ENCODE results near the gene FOXK2.

FOXK2 gene

GRCh38 chr17:82486231-82487094 lies 33.1 kb upstream of the FOXK2 start:
- Histone ChIP-seq H3K27me3 (ENCODE audit: control insufficient read depth in 5 of 5, insufficient read depth in 4 of 5, low read length in 5 of 5) (no peaks in the 10 kb centered on the region), H3K9ac (ENCODE audit: low read length in 5 of 5) (peak overlapping the region in 2 of 5 donors; percentile 28 to 41), H3K9me3 (ENCODE audit: control insufficient read depth in 5 of 5, low read length in 5 of 5) (no peaks in the 10 kb centered on the region), H3K27ac (ENCODE audit: low read depth, low read length) (no peak overlapping the region), H3K4me3 (ENCODE audit: low read depth in 1 of 5, low read length in 5 of 5) (no peak overlapping the region), H3K4me1 (ENCODE audit: control insufficient read depth in 5 of 5, insufficient read depth in 5 of 5, low read length in 5 of 5) (peaks cover 2 to 24% (median 17%) of the 10 kb centered on the region in 5 donors), H3K36me3 (ENCODE audit: control insufficient read depth in 5 of 5, insufficient read depth in 5 of 5, low read length in 5 of 5) (peaks cover 0 to 76% (median 55%) of the 10 kb centered on the region in 5 donors)

DNA sequence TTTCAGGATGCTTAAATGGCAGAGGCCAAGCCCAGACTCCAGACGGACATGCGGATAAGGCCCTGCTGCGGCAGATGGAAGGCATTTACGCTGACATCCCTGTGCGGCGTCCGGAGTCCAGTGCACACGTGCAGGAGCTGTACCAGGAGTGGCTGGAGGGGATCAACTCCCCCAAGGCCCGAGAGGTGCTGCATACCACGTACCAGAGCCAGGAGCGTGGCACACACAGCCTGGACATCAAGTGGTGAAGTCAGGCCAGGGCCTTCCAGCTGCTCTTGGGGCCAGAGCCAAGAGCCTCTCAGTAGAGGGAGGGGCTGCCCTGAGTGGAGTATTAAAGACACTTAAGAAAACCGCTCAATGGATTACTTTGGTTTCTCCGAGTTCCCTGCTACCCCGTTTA lies 31.6 kb upstream of the FOXK2 start:
- Histone ChIP-seq H3K27me3 (ENCODE audit: control insufficient read depth in 5 of 5, insufficient read depth in 4 of 5, low read length in 5 of 5) (no peaks in the 10 kb centered on the region), H3K36me3 (ENCODE audit: control insufficient read depth in 5 of 5, insufficient read depth in 5 of 5, low read length in 5 of 5) (peaks cover 0 to 63% (median 44%) of the 10 kb centered on the region in 5 donors), H3K9me3 (ENCODE audit: control insufficient read depth in 5 of 5, low read length in 5 of 5) (no peaks in the 10 kb centered on the region), H3K9ac (ENCODE audit: low read length in 5 of 5) (no peak overlapping the region), H3K4me1 (ENCODE audit: control insufficient read depth in 5 of 5, insufficient read depth in 5 of 5, low read length in 5 of 5) (peaks cover 2 to 24% (median 17%) of the 10 kb centered on the region in 5 donors), H3K27ac (ENCODE audit: low read depth, low read length) (peak overlapping the region; percentile 85), H3K4me3 (ENCODE audit: low read depth in 1 of 5, low read length in 5 of 5) (no peak overlapping the region)

DNA sequence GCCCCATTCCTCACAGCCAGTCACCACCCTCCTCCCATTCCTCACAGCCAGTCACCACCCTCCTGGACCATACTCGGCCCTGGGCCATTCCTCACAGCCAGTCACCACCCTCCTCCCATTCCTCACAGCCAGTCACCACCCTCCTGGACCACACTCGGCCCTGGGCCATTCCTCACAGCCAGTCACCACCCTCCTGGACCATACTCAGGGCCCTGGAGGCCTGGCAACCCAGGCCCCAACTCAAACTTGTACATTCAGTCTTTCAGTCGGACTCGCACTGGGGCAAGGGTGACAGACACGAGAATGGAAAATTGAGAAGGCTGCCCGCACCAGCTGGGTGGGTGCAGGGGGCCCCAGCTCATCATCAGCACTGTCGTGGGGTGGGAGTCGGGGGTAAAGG lies 30.4 kb upstream of the FOXK2 start:
- Histone ChIP-seq H3K9ac (ENCODE audit: low read length in 5 of 5) (no peak overlapping the region), H3K36me3 (ENCODE audit: control insufficient read depth in 5 of 5, insufficient read depth in 5 of 5, low read length in 5 of 5) (peaks cover 0 to 51% (median 34%) of the 10 kb centered on the region in 5 donors), H3K27ac (ENCODE audit: low read depth, low read length) (peak overlapping the region; percentile 85), H3K27me3 (ENCODE audit: control insufficient read depth in 5 of 5, insufficient read depth in 4 of 5, low read length in 5 of 5) (no peaks in the 10 kb centered on the region), H3K4me3 (ENCODE audit: low read depth in 1 of 5, low read length in 5 of 5) (no peak overlapping the region), H3K4me1 (ENCODE audit: control insufficient read depth in 5 of 5, insufficient read depth in 5 of 5, low read length in 5 of 5) (peaks cover 2 to 28% (median 21%) of the 10 kb centered on the region in 5 donors), H3K9me3 (ENCODE audit: control insufficient read depth in 5 of 5, low read length in 5 of 5) (no peaks in the 10 kb centered on the region)

- H3K4me3 ChIP-seq (ENCODE audit: low read depth in 1 of 5, low read length in 5 of 5), result no peak overlapping the region
- H3K36me3 ChIP-seq (ENCODE audit: control insufficient read depth in 5 of 5, insufficient read depth in 5 of 5, low read length in 5 of 5), result peaks cover 0 to 42% (median 25%) of the 10 kb centered on the region in 5 donors
- no peak overlapping the region for H3K27ac ChIP-seq (ENCODE audit: low read depth, low read length)
- H3K9ac ChIP-seq (ENCODE audit: low read length in 5 of 5), result no peak overlapping the region
- peaks cover 2 to 32% (median 26%) of the 10 kb centered on the region in 5 donors for H3K4me1 ChIP-seq (ENCODE audit: control insufficient read depth in 5 of 5, insufficient read depth in 5 of 5, low read length in 5 of 5)
- H3K27me3 ChIP-seq (ENCODE audit: control insufficient read depth in 5 of 5, insufficient read depth in 4 of 5, low read length in 5 of 5), result no peaks in the 10 kb centered on the region
- no peaks in the 10 kb centered on the region for H3K9me3 ChIP-seq (ENCODE audit: control insufficient read depth in 5 of 5, low read length in 5 of 5)
These were observed 29.6 kb upstream of the FOXK2 start for GRCh38 chr17:82489851-82490511.

DNA sequence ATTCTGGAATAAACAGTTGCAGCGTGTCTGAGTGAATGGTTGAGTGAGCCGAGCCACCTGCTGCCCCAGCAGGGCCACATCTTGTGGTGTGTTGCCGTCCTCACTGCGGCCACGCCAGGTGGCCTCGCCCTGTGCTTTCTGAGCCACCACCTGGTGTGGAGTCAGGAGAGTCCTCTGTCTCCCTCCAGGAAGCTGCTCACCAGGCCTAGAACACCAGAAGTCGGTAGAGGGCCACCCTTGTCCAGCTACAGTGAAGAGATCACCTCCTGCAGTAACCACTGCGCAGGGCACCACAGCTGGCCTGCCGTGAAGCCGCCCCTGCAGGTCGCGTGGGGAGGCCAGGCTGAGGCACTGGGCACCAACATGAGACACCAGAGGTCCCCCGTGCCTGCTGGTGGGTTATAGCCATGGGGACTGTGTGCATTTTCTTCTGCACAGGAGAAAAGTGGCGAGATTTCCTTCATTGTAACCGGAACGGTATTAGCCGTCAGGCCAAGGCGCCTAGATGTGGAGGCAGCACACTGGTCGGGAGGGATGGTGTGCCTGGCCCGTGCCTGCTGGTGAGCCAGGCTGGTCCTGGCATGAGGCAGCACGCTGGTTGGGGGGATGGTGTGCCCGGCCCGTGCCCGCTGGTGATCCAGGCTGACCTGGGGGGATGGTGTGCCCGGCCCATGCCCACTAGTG lies 28.9 kb upstream of the FOXK2 start:
- Histone ChIP-seq H3K9ac (ENCODE audit: low read length in 5 of 5) (no peak overlapping the region), H3K36me3 (ENCODE audit: control insufficient read depth in 5 of 5, insufficient read depth in 5 of 5, low read length in 5 of 5) (peaks cover 0 to 36% (median 18%) of the 10 kb centered on the region in 5 donors), H3K9me3 (ENCODE audit: control insufficient read depth in 5 of 5, low read length in 5 of 5) (no peaks in the 10 kb centered on the region), H3K4me3 (ENCODE audit: low read depth in 1 of 5, low read length in 5 of 5) (no peak overlapping the region), H3K4me1 (ENCODE audit: control insufficient read depth in 5 of 5, insufficient read depth in 5 of 5, low read length in 5 of 5) (peaks cover 2 to 32% (median 26%) of the 10 kb centered on the region in 5 donors), H3K27me3 (ENCODE audit: control insufficient read depth in 5 of 5, insufficient read depth in 4 of 5, low read length in 5 of 5) (no peaks in the 10 kb centered on the region), H3K27ac (ENCODE audit: low read depth, low read length) (no peak overlapping the region)

DNA sequence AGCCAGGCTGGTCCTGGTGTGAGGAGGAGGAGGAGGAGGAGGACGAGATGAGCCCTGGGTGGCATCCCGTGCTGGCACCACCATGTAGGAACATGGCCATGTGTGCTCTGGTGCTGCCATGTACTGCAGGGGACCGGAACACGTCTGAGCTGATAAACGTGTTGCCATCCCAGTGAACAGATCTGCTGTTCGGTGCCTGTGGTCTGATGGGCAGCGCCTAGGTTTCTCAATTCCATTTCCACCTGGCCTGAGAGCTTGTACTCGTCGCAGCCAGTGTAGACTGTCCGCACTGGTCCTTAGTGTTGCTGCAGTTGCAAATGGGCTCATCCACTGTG lies 28.4 kb upstream of the FOXK2 start:
- Histone ChIP-seq H3K4me1 (ENCODE audit: control insufficient read depth in 5 of 5, insufficient read depth in 5 of 5, low read length in 5 of 5) (peaks cover 2 to 32% (median 26%) of the 10 kb centered on the region in 5 donors), H3K9ac (ENCODE audit: low read length in 5 of 5) (no peak overlapping the region), H3K9me3 (ENCODE audit: control insufficient read depth in 5 of 5, low read length in 5 of 5) (no peaks in the 10 kb centered on the region), H3K36me3 (ENCODE audit: control insufficient read depth in 5 of 5, insufficient read depth in 5 of 5, low read length in 5 of 5) (peaks cover 0 to 31% (median 14%) of the 10 kb centered on the region in 5 donors), H3K27ac (ENCODE audit: low read depth, low read length) (no peak overlapping the region), H3K4me3 (ENCODE audit: low read depth in 1 of 5, low read length in 5 of 5) (no peak overlapping the region), H3K27me3 (ENCODE audit: control insufficient read depth in 5 of 5, insufficient read depth in 4 of 5, low read length in 5 of 5) (no peaks in the 10 kb centered on the region)

- Histone ChIP-seq H3K9ac (ENCODE audit: low read length in 5 of 5) (no peak overlapping the region), H3K4me3 (ENCODE audit: low read depth in 1 of 5, low read length in 5 of 5) (no peak overlapping the region), H3K27me3 (ENCODE audit: control insufficient read depth in 5 of 5, insufficient read depth in 4 of 5, low read length in 5 of 5) (no peaks in the 10 kb centered on the region), H3K27ac (ENCODE audit: low read depth, low read length) (no peak overlapping the region), H3K9me3 (ENCODE audit: control insufficient read depth in 5 of 5, low read length in 5 of 5) (no peaks in the 10 kb centered on the region), H3K4me1 (ENCODE audit: control insufficient read depth in 5 of 5, insufficient read depth in 5 of 5, low read length in 5 of 5) (peaks cover 2 to 32% (median 29%) of the 10 kb centered on the region in 5 donors), H3K36me3 (ENCODE audit: control insufficient read depth in 5 of 5, insufficient read depth in 5 of 5, low read length in 5 of 5) (peaks cover 0 to 27% (median 12%) of the 10 kb centered on the region in 5 donors)
These were observed 28.0 kb upstream of the FOXK2 start for GRCh38 chr17:82491533-82491932.

DNA sequence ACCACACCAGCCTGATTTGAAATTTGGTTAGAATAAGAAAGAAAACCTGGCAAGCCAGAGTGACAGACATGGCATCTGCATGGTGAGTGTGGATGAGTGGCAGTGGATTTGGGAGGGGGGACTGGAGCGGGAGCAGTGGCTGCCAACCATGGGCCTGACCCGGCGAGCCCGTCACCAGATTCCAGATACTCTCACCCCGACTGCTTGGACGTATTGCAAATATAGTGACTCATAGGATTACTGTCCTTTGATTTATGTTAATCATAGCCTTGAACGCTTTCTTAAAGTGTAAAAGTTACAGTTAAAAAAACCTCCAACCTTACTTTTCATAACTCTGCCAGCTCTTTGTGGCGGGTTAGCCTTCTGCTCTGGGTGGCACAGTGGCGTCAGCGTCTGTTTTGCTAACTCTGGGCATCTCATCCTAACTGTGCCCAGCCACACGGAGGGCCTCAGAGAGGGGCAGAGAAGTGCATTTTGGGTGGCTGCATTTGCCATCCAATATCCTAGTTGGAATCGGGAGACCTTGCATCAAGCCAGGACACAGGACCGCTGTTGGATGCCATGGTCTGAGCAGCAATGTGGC lies 26.8 kb upstream of the FOXK2 start:
- H3K9me3 ChIP-seq (ENCODE audit: control insufficient read depth in 5 of 5, low read length in 5 of 5), result no peaks in the 10 kb centered on the region
- H3K27me3 ChIP-seq (ENCODE audit: control insufficient read depth in 5 of 5, insufficient read depth in 4 of 5, low read length in 5 of 5), result no peaks in the 10 kb centered on the region
- H3K36me3 ChIP-seq (ENCODE audit: control insufficient read depth in 5 of 5, insufficient read depth in 5 of 5, low read length in 5 of 5), result peaks cover 0 to 15% (median 4%) of the 10 kb centered on the region in 5 donors
- H3K27ac ChIP-seq (ENCODE audit: low read depth, low read length), result peak overlapping the region; percentile 37
- H3K4me1 ChIP-seq (ENCODE audit: control insufficient read depth in 5 of 5, insufficient read depth in 5 of 5, low read length in 5 of 5), result peaks cover 2 to 39% (median 36%) of the 10 kb centered on the region in 5 donors
- H3K9ac ChIP-seq (ENCODE audit: low read length in 5 of 5), result no peak overlapping the region
- no peak overlapping the region for H3K4me3 ChIP-seq (ENCODE audit: low read depth in 1 of 5, low read length in 5 of 5)

GRCh38 chr17:82493226-82493781 lies 26.2 kb upstream of the FOXK2 start:
- Histone ChIP-seq H3K36me3 (ENCODE audit: control insufficient read depth in 5 of 5, insufficient read depth in 5 of 5, low read length in 5 of 5) (peaks cover 0 to 12% (median 0%) of the 10 kb centered on the region in 5 donors), H3K4me3 (ENCODE audit: low read depth in 1 of 5, low read length in 5 of 5) (no peak overlapping the region), H3K27ac (ENCODE audit: low read depth, low read length) (peak overlapping the region; percentile 37), H3K4me1 (ENCODE audit: control insufficient read depth in 5 of 5, insufficient read depth in 5 of 5, low read length in 5 of 5) (peaks cover 2 to 38% (median 34%) of the 10 kb centered on the region in 5 donors), H3K27me3 (ENCODE audit: control insufficient read depth in 5 of 5, insufficient read depth in 4 of 5, low read length in 5 of 5) (no peaks in the 10 kb centered on the region), H3K9me3 (ENCODE audit: control insufficient read depth in 5 of 5, low read length in 5 of 5) (no peaks in the 10 kb centered on the region), H3K9ac (ENCODE audit: low read length in 5 of 5) (no peak overlapping the region)

Data from subcutaneous abdominal adipose tissue (tissue), 5 donors.